LNCAP (cell line): Measurements from ENCODE around the gene SSR2.

Source experiments
- TF ChIP-seq, protein P1 (sequence below): fragments of 450-650 bp; IDR thresholded peaks from 2 replicates; pipeline ENCODE4 v1.5.1; 2017; ENCODE audit warnings: mild to moderate bottlenecking

The SSR2 gene

DNA sequence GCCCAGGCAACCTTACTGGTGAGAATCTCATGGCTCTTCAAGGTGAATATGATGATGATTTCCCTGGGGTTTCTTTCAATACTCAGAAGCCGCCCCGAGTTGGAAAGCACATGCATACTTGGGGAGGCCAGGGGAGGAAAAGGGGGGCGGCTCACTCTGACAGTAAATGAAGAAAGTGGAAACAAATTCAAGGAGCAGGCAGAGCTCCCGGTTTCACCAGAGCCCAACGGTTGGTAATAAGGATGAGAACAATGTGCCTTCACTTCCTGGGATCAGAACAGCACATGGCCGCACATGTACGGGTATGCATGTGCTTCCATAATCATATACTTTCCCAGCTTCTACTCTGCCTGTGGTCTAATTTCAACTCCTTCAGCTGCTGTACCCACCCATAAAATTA lies 38.6 kb downstream of the SSR2 start:
- TF ChIP-seq, protein P1, sequence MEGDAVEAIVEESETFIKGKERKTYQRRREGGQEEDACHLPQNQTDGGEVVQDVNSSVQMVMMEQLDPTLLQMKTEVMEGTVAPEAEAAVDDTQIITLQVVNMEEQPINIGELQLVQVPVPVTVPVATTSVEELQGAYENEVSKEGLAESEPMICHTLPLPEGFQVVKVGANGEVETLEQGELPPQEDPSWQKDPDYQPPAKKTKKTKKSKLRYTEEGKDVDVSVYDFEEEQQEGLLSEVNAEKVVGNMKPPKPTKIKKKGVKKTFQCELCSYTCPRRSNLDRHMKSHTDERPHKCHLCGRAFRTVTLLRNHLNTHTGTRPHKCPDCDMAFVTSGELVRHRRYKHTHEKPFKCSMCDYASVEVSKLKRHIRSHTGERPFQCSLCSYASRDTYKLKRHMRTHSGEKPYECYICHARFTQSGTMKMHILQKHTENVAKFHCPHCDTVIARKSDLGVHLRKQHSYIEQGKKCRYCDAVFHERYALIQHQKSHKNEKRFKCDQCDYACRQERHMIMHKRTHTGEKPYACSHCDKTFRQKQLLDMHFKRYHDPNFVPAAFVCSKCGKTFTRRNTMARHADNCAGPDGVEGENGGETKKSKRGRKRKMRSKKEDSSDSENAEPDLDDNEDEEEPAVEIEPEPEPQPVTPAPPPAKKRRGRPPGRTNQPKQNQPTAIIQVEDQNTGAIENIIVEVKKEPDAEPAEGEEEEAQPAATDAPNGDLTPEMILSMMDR: no peak

DNA sequence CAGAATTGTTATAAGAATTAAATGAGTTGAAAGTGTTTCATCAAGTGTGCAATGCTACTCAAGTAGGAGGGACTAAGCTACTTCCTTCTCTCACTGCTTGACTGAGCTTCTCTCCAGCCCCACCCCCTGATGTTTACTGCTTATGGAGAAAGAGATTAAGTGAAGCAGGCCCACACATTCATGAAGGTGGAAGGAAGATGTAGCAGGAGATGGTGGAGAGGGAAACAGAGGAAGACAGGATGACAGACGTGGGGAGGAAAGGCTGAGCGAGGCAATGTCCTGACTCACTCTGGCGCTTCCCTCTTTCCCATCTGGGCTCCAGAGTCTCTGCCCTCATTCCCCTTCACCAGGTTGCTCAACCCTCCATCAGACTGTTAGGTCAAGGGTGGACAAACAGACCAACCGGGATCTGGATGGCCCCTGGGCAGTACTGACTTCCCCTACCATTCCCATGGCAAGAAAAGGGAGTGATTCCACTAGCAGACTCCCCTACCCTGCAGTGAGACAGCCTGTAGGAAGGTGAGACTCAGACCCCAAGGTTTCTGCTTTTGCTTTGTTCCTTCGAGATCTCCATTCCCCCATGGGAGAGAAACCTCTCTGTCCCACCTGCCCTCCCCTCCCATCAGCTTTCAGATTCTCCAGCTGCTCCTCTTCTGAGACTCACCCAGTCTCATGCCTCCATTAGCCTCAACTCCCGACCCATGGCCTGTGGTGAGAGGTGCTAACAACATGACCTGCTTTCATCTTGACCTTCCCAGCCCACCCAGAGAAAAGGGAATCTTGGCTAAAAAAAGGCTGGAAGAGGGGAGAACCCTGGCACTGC lies 39.3 kb downstream of the SSR2 start:
- TF ChIP-seq, protein P1: no peak

DNA sequence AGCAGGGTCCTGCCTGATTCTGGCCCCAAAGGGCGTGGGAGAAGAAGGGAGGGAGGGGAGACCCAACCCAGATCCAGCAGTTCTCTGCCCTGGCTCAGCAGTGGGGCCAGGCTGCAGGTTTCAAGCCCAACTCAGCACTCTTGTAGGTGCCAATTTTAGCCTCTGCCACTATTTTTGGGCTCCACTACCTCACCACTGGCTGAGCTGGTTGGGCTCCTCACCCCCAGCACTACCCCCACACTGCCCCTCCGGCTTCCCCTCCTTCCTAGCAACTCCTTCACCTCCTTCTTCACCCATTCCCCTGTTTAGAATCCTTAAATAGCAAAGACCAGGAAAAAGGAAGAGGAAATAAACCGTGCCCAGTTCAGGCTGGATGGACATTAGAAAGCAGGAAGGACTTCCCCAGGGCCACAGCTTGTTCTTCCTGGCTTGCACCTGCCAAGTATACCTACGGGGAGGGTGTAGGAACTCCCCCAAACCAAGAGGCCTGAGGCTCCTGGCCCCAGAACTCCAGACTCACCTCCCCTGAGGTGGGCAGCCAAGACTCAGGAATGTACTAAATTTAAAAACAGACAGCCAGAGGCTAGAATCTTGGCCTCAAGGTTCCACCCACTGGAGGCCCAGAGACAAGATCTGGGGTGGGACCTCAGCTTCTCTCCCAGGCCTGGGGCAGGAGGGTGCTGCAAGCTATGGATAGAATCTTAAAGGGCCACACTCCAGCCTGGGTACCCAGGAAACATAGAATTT lies 41.0 kb downstream of the SSR2 start:
- TF ChIP-seq, protein P1: no peak

DNA sequence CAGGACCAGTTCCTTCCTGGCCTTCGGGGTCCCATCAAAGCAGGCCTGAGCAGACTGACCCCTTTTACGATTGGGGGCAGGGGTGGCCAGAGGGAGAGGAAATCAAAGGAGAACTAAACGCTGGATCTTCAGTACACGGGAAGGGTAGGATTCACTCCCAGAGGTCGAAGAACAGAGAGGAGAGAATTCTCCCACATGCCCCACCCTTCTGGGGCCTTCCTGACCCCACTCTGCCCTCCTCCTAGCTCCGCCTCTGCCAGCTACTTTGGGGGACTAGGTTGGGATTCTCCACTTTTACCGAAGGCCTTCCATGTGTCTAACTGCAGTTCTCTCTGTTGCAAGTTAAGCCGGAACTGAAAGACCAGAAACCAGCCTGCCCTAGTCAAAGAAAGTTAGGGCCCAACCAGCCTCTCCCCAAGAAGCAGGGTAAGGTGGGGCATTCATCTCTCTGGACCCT lies 41.8 kb downstream of the SSR2 start:
- TF ChIP-seq, protein P1: no peak

DNA sequence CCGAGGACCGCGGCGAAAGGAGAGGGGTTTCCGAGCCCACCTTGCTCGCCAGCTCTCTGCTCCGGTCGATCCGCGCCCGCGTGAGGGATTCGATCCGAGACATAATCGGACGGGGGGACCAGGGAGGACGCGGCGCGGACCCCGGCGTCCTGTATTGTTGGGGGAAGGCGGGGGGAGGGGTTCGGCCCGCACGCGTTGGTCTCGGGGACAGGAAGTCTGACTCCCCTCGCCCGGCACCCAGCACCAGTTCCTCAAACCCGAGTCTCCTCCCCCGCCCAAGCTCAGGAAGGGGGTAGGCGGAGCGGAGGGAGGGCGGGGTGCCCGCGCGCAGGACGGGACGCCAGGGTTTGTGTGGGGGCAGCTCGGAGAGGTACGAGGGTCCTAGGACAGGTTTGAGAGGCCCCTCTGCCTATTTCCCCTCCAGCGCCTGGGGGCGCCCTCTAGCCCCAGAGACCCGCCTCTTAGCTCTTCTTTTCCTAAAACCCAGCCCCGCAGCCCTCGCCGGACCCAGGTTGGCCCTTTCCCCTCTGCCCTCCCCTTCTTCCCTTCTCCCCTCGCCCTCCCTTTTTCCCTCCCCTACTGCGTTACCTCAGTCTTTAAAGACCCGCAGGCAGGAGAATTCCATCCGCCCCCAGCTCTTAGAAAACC lies 42.3 kb downstream of the SSR2 start, which contains the start of gene ARHGEF2:
Gene ARHGEF2, minus strand, starts transcription at position 223 of the 648 bp plus-strand sequence. Its CDS starts 120 bp downstream, at position 103.
- TF ChIP-seq, protein P1: no peak; the same call in 1 of the 2 replicates

DNA sequence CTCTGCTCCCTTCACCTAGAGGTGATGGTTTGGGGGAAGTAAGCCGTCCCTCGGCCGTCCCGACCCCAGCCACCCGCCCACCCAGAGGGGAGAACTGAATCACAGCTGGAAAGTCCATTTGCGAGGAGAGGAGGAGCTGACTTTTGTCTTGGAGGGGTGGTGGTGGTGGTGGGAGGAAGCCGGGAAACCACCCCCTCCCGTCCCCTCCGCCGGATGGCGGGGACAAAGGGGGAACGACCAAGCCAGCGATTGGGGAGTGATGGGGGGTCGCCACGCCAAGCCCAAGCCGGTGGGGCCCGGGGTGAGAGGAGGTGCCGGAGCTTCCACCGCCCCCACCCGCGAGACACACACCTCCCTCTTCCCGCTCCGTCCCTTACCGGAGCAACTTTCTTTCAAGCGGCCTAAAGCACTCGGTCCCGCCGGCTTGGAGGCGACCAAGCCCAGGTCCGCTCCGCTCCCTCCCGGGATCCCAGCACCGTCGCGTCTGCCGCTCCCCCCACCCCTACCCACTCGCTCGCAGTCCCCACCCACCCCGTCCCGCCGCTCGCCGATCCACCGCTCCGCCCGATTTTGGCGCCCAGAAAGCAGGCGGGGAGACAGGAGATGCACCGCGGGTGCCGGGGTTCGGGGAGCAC lies 42.9 kb downstream of the SSR2 start:
- TF ChIP-seq, protein P1: no peak
